Posterior cingulate gyrus (tissue), 11 donors: ENCODE measurements around the gene B3GALT4.
"Not testable (repeated sequence)": the region's sequence is repeated elsewhere in the genome, so short reads cannot be mapped to it uniquely, and the experiment has no call there.

Source experiments
- DNase-seq, 10 donors: peaks; one replicate each; pipeline versions ENCODE4 v3.0.0 to v3.0.0-alpha.2; 2020 to 2021; ENCODE audit warnings: mixed read lengths in 3 of 10
- intact Hi-C: fragments of 100-400 bp; cut with DNase I; formaldehyde crosslinking; loops from one replicate; pipeline ENCODE4 v1.15.1; 2023

The B3GALT4 gene

GRCh38 chr6:33271468-33272274 is 5.3 kb upstream of the B3GALT4 start, which contains the start of the genes RPS18 and VPS52:
TSS of gene RPS18 (plus strand) at chr6:33272075. CDS start at chr6:33272120, 45 bp downstream.
TSS of gene VPS52 (minus strand) at chr6:33271876. CDS start at chr6:33271675, 201 bp downstream.
- intact Hi-C loops = loop anchor here (1.0 kb wide), 1 partner anchor 18 kb away; the partner anchor contains the start of genes PFDN6 and WDR46
- peak; percentile 87 to 98 (median 92) for DNase-seq

- intact Hi-C loops = loop anchor here (1.0 kb wide), 1 partner anchor 17 kb away; the partner anchor contains the start of genes PFDN6 and WDR46
Observed at GRCh38 chr6:33272275-33273128, 4.4 kb upstream of the B3GALT4 start.

GRCh38 chr6:33273129-33273923 is 3.6 kb upstream of the B3GALT4 start:
- intact Hi-C loops = no loop called here
- no peak for DNase-seq

More at GRCh38 chr6:33272275-33273128, 4.4 kb upstream of the B3GALT4 start:
- no peak for DNase-seq

GRCh38 chr6:33273924-33274902 is 2.7 kb upstream of the B3GALT4 start:
- no peak for DNase-seq
- intact Hi-C loops = no loop called here

- intact Hi-C loops, DNase-seq: not testable (repeated sequence)
Observed at GRCh38 chr6:33275795-33276580, 935 bp upstream of the B3GALT4 start.

GRCh38 chr6:33276581-33276863 is 401 bp upstream of the B3GALT4 start:
- DNase-seq = no peak
- intact Hi-C loops = no loop called here

GRCh38 chr6:33277663-33278391 is 904 bp downstream of the B3GALT4 start:
- DNase-seq = peak in 3 of 10 donors; percentile 73 to 84 (median 84)
- intact Hi-C loops = no loop called here

- intact Hi-C loops = no loop called here
- no peak for DNase-seq
Observed at GRCh38 chr6:33278392-33278741, 1.4 kb downstream of the B3GALT4 start.

- intact Hi-C loops = no loop called here
- DNase-seq = no peak
Observed at GRCh38 chr6:33278810-33279209, 1.9 kb downstream of the B3GALT4 start.

- intact Hi-C loops = no loop called here
- no peak for DNase-seq
Observed at GRCh38 chr6:33279257-33279695, 2.4 kb downstream of the B3GALT4 start.

GRCh38 chr6:33279971-33280511 is 3.1 kb downstream of the B3GALT4 start:
- DNase-seq = no peak
- intact Hi-C loops = no loop called here

GRCh38 chr6:33280539-33280938 is 3.6 kb downstream of the B3GALT4 start:
- no peak for DNase-seq
- intact Hi-C loops = no loop called here

GRCh38 chr6:33285214-33285613 is 8.3 kb downstream of the B3GALT4 start:
- intact Hi-C loops = not testable (repeated sequence)
- DNase-seq = peak in 1 of 10 donors; percentile 5

GRCh38 chr6:33286946-33287914 is 10.3 kb downstream of the B3GALT4 start:
- DNase-seq = no peak
- intact Hi-C loops = no loop called here

- no peak for DNase-seq
- intact Hi-C loops = no loop called here
Observed at GRCh38 chr6:33288141-33288920, 11.4 kb downstream of the B3GALT4 start.
